Measurements from ENCODE around the gene AFMID.
"Not testable (repeated sequence)": the region's sequence is repeated elsewhere in the genome, so short reads cannot be mapped to it uniquely, and the experiment has no call there.

The AFMID gene

GRCh38 chr17:78151514-78152008 is 35.6 kb upstream of the AFMID start:
- DNase-seq (ENCODE audit: low read depth): no peak
- no peak overlapping the region for H3K4me3 ChIP-seq (ENCODE audit: low read depth, low read length)

- no peak for DNase-seq (ENCODE audit: low read depth)
- H3K4me3 ChIP-seq (ENCODE audit: low read depth, low read length): no peak overlapping the region
These were observed 32.0 kb upstream of the AFMID start for GRCh38 chr17:78154903-78155811.

GRCh38 chr17:78159575-78160158 is 27.5 kb upstream of the AFMID start:
- H3K4me3 ChIP-seq (ENCODE audit: low read depth, low read length): no peak overlapping the region
- peak; percentile 9 for DNase-seq (ENCODE audit: low read depth)

GRCh38 chr17:78163881-78164747 is 23.0 kb upstream of the AFMID start:
- no peak overlapping the region for H3K4me3 ChIP-seq (ENCODE audit: low read depth, low read length)
- no peak for DNase-seq (ENCODE audit: low read depth)

GRCh38 chr17:78164748-78165607 is 22.2 kb upstream of the AFMID start:
- no peak overlapping the region for H3K4me3 ChIP-seq (ENCODE audit: low read depth, low read length)
- DNase-seq (ENCODE audit: low read depth): no peak

- H3K4me3 ChIP-seq (ENCODE audit: low read depth, low read length): no peak overlapping the region
These were observed 20.7 kb upstream of the AFMID start for GRCh38 chr17:78166416-78166815.

GRCh38 chr17:78168242-78168902 is 18.8 kb upstream of the AFMID start, which contains the start of gene SYNGR2:
TSS of gene SYNGR2 (plus strand) at chr17:78168581. CDS start at chr17:78168617, 36 bp downstream.
- no peak for DNase-seq (ENCODE audit: low read depth)

More at GRCh38 chr17:78166416-78166815, 20.7 kb upstream of the AFMID start:
- no peak for DNase-seq (ENCODE audit: low read depth)

GRCh38 chr17:78168903-78169793 is 18.0 kb upstream of the AFMID start:
- DNase-seq (ENCODE audit: low read depth): no peak
- H3K4me3 ChIP-seq (ENCODE audit: low read depth, low read length): peak overlapping the region; percentile 45

More at GRCh38 chr17:78168242-78168902, 18.8 kb upstream of the AFMID start, which contains the start of gene SYNGR2:
- peak within 1 kb of the TSS; percentile 45 for H3K4me3 ChIP-seq (ENCODE audit: low read depth, low read length)

- H3K4me3 ChIP-seq (ENCODE audit: low read depth, low read length): no peak overlapping the region
- no peak for DNase-seq (ENCODE audit: low read depth)
These were observed 16.2 kb upstream of the AFMID start for GRCh38 chr17:78170692-78171590.

GRCh38 chr17:78171591-78172248 is 15.4 kb upstream of the AFMID start:
- not testable (repeated sequence) for H3K4me3 ChIP-seq (ENCODE audit: low read depth, low read length); DNase-seq (ENCODE audit: low read depth)

GRCh38 chr17:78172249-78173051 is 14.7 kb upstream of the AFMID start:
- no peak for DNase-seq (ENCODE audit: low read depth)
- H3K4me3 ChIP-seq (ENCODE audit: low read depth, low read length): no peak overlapping the region

- no peak for DNase-seq (ENCODE audit: low read depth)
- no peak overlapping the region for H3K4me3 ChIP-seq (ENCODE audit: low read depth, low read length)
These were observed 14.0 kb upstream of the AFMID start for GRCh38 chr17:78173097-78173715.

- H3K4me3 ChIP-seq (ENCODE audit: low read depth, low read length): no peak overlapping the region
- no peak for DNase-seq (ENCODE audit: low read depth)
These were observed 12.8 kb upstream of the AFMID start for GRCh38 chr17:78174346-78174869.

GRCh38 chr17:78174870-78175642 is 12.1 kb upstream of the AFMID start:
- H3K4me3 ChIP-seq (ENCODE audit: low read depth, low read length): no peak overlapping the region
- no peak for DNase-seq (ENCODE audit: low read depth)

Measured in skeletal muscle cell (primary cell).